GM21381 (cell line): Measurements from ENCODE around the gene MTARC1.

ENCODE experiments used
- ATAC-seq: cut with Tn5 transposase; IDR thresholded peaks from one replicate; pipeline ENCODE4 v1.9.1; 2021; ENCODE audit warnings: mild to moderate bottlenecking, moderate library complexity; ENCODE audit not compliant: unreplicated experiment

The MTARC1 gene

DNA sequence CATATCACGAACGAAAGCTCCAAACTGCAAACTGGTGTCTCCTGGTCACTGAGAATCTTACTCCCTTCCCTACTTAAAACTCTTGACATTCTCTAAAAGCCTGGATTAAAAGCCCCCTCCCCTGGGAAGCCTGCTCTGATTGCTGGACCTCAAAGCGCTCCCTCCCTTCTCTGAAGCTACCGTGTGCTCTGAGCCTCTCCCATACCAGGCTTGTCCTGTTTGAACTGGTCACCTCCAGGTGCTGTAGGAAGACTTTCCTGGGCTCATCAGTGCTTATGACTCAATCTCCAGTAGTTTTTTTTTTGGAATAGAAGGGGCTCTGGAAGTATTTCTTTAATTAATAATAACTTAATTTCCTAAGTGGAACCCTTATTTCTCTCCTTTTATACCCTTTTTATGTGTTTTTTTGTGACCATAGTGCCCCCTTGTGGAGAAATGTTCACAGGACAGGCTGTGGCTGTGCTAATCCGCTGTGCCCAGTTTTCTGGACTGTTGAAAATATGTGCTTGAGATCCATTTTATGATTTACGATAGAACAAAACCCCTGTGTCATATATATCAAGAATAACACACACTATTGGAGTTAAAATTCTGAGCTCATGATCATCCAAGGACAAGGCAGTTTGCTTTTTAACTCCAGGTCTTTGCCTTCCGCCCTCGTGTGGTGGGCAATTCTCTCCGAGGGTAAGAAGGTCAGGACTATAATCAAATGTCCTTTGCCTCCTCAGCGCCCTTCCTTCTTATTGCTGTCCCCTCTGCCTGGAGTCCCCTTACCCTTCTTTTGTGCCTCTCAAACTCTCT is 16.9 kb downstream of the MTARC1 start:
- ATAC-seq = no peak

DNA sequence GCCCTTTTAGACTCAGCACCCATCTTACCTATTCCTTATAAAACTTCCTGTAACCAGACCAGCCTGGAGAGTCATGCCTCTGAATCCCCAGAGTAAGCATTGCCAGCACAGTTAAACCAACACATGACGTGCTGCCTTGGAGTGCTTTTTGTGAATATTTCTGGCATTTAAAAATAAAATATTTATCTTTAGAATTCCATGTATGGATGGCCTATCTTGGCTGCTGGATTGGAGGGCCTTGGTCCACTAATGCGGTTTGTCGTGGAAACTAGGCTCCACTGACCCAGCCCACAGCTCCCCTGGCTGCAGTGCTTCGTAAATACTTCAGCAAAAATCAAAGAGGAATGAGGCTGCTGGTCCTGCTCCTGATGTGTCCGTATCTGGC is 17.5 kb downstream of the MTARC1 start:
- ATAC-seq = no peak

DNA sequence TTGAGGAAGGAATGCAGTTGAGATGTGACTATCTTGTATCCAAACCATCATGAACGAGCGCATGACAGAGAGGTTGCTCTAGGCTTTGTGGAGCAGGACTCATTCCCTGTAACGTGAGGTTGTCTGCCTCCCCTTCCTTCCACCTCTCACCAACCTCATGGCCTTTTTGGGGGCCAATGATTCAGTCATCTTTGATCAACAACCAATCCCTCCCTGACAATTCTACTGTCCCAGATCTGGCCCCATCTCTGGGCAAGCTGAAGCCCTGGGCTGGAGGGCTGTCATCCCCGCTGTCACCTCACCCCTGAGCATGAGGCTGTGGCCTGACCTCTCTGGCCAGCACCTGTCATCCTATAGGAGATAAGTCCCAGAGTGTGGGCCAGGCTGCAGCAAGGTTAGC is 19.7 kb downstream of the MTARC1 start:
- ATAC-seq = no peak

DNA sequence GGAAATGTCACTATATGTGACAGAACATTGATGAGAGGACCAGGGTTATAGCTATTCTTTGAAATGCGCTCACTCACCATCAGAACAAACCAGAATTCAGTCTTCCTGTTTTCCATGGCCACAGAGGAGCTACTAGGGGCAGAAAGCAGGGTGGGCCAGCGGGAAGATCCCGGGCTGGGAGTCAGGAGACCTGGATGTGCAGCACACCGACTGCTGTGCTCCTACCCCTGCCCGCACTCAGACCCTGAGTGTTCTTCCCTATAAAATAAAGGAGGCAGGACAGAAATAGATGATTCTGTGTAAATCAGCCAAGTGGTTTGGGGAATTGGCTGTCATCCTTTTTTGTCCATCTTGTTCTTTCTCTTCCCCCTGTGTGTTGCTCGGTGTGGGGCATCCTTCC is 21.0 kb downstream of the MTARC1 start:
- no peak for ATAC-seq

DNA sequence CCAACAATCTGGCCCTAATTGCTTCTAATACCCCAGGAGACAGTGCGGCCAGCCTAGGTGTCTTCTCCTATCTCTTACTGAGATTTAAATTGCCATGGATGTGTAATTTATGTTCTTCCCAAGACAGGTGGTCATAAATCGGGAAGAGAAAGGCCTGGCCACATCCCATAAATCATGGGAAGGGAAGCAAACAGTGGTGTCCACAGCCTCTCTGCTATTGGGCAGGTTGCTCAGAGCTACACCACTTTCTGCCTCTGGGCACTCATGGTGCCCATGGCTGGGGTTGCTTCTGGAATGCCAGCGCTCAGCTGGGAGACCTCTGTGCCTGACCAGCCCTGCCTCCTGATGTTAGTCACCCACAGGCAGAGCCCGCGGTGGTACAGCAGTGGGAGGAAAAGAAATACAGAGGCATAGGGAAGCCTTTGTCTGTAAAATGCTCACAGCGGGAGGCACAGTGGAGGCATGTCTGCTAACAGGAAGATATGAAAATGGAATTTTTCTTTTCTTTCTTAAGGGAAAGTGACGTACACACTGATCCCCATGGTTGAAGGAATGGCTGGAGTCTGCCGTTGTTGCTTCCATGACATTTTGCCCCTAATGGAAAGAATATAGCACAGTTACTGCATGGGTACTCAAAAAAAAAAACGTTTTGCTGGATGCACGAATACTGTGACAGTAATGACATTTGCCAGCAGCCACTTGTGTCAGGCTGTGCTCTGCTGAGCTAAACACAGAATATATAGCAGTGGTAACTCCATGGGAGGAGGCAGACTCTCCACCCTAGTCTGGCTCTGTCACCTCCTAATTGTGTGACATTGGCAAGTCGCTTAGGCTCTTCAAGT is 21.9 kb downstream of the MTARC1 start:
- ATAC-seq = no peak

DNA sequence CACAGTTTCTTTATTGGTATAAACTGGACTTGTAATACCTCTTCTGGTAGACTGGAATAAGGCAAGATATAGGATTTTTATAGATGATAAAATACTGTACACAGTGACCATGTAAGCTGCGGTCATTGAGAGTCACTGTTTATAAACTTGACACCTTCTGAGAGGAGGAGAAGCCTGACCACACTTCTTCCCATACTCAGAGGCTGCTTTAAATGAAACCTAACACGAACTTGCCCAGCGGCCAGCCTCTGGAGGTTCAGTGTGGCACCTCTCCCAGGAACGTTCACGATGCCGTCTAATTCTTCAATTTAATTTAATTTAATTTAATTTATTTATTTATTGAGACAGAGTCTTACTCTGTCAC is 22.5 kb downstream of the MTARC1 start:
- ATAC-seq = no peak

DNA sequence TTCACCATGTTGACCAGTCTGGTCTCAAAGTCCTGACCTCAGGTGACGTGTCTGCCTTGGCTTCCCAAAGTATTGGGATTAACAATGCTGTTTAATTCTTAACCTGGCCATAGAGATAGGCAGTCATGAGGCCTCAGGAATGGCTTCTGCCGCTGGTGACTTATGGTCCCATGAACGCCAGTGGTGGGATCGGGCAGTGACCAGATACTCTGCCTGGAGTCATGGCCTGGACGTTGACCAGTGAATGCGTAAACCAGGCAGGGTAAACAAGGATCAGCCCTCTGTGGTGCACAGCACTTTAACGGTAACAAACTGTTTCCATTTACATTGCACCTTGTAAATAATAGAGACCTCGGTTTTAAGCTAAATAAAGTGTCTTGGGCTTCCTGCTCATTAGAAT is 23.0 kb downstream of the MTARC1 start:
- no peak for ATAC-seq

DNA sequence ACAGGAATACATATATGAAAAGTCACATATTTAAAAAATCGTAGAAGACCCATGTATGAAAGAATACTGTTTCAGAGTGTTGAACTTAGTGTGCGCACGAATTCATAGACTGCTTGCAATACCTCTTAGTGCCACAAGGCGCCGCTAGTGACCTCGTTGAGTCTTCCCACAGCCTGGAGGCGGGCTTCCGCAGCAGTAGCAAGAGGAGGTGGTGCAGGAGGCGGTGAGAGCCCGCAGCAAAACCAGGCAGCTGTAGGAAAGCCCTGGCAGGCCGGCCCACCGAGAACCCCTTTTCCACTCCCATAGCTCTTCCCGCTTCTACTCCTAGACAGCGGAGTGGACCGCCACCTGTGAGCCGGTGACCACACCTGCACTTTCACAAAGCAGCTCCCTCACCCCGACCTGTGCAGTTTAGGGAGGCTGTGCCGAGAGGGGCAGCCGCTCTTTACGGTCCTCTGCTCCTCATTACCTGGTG is 23.5 kb downstream of the MTARC1 start:
- peak; percentile 95 for ATAC-seq

DNA sequence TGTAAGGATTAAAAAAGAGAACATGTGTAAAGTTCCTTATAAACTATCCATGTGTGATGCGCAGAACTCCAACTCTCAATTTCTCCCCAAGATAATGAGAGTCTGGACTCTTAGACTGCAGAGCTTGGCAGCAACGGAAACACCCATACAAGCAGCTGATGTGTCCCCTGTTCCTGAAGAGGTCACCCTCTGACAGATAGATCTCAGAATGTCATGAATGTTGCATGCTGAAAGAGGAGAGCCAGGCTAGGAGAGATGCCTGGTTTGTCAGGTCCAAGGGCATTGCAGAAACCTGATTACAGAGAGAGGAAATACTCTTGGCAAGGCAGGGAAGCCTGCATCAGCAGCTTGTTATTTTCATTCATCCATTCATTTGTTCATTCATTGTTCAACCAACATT is 24.2 kb downstream of the MTARC1 start:
- ATAC-seq = no peak

DNA sequence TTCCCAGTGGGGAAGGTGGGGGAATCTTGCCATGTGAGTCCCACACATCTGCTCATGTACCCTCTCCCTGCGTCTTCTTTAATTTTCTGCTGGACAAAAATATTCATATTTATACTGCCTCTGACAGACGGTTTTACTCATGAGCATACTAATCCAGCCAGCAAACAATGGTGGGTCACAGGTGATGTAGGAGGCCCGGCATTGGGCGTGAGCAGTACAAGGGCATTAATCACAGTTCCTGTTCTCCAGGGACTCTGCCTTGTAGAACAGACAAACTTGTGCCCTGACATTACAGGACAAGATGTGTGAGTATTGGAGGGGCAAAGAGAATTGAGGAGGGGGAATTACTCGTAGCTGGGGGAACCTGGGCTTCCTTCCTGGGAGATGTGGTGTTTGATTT is 25.0 kb downstream of the MTARC1 start:
- no peak for ATAC-seq

DNA sequence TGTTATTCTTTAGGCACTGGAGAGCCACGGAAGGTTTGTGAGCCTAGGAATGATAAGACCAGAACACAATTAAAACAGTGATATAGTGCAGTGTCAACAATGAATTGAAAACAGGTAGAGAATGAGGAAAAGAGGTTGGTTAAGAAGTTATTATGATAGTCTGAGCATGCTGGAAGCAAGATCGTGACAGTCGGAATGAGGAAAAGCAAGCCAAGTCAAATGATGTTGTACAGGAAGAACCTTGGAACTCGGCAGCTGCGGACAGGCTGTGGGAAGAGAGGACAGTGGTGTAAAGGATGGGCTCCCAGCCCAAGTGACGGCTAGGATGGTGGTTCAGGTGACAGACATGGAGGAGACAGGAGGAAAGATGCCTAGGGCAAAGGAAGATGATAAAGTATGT is 25.6 kb downstream of the MTARC1 start:
- no peak for ATAC-seq

DNA sequence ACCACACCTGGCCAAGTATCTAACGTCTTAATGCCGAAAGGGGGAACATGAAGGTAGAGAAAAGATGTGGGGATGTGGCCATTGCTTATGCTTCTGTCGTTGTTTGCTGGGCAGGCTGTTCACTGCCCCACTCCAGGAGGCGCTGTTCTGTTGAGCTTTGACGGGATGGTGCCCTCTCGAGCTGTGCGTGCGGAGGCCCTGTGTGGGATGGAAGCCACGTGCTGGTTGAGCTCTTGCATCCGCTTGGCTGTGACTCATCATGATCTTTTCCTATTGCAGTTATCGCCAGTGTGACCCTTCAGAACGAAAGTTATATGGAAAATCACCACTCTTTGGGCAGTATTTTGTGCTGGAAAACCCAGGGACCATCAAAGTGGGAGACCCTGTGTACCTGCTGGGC is 26.3 kb downstream of the MTARC1 start:
- ATAC-seq = no peak

DNA sequence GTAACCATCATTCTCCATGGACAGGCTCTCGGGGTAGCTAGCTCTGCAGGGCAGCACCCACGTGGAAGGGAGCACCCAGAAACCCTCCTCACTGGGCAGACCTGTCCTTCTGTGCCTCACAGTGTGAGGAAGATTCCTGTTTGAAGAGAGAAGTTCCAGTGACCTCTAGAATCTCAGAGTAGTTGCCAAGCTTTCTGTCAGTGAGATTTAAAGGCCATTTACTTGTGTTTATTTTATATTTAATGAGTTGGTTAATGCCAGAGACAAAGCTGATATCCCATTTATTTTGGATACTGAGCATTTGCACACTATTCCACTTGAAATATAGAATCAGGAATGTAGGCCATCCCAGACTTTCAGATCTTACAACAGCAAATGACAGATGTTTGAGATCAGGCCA is 28.7 kb downstream of the MTARC1 start:
- ATAC-seq = no peak

DNA sequence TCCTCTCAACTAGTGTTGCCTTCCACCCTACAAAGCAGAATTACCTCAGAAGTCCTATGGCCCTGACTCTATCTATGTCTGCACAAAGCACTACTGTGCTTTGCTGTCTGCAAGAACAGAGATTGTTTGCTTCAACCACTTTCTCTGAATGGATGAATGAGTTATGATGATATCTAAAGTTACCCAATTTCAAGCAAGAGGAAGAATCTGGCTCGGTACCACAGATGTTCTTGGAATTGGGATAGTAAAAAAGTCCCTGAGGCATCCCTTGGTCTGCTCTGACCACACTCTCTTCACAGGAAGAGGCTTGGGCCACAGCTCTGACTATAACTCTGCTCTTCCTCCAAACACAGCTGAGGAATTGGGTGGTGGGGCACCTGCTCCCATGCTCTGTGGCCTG is 31.2 kb downstream of the MTARC1 start:
- no peak for ATAC-seq

DNA sequence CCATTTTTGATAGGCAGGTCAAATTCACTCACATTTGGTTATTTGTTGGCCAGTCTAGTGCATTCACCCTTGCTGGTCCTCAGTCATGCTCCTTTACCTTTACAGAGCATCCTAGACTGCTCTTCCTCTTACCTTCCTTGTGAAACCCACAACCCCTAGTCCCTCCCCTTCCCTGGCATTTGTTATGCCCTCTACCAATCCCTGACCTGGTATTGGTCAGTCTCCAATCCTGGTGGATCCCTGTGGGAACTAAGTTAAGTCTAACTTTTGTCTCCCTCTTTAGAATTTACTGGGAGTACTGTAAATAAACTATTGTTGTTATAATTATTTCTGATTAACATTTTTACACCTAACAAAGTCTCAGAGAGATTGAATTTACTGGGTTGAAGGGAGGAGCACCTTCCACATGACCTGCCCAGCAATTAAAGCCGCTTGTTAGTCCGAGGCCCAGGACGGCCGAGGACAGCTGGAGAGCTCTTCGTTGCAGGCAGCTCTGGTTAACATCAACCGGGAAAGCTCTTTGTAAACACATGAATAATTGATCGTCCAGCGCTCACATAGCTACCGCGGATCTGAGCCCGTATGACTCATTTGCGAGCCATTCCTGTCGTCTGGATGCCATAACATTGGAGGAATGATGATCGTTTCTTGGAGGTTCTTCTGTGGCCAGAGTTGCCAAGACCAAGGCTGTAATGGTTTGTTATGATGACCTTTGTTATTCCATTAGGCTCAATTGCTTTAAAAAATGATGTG is 31.9 kb downstream of the MTARC1 start:
- ATAC-seq = no peak

DNA sequence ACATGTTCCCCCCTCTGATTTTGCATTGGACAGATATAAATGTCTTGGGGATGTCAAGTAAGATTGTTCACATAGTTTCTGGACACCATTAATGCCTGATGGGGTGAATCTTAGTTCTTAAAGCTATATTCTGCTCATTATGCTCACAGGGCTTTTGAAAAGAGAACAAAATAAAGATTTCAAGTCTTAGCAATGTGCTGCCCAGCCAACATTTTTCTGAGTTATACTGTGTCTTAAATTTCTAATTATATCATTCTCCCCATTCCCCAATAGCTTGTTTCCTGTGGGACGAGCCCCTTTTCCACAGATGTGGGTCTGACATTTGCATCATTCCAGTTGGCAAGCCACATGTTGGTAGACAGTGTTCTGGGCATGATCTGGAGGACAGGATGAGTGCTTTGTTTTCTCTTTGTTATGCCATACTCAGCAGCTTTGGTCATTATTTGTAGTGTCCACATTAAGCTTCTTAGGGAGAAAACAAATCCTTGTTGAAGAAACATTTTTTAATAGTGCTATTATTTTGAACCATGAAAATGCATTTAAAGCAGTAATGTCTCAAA is 32.8 kb downstream of the MTARC1 start:
- no peak for ATAC-seq

DNA sequence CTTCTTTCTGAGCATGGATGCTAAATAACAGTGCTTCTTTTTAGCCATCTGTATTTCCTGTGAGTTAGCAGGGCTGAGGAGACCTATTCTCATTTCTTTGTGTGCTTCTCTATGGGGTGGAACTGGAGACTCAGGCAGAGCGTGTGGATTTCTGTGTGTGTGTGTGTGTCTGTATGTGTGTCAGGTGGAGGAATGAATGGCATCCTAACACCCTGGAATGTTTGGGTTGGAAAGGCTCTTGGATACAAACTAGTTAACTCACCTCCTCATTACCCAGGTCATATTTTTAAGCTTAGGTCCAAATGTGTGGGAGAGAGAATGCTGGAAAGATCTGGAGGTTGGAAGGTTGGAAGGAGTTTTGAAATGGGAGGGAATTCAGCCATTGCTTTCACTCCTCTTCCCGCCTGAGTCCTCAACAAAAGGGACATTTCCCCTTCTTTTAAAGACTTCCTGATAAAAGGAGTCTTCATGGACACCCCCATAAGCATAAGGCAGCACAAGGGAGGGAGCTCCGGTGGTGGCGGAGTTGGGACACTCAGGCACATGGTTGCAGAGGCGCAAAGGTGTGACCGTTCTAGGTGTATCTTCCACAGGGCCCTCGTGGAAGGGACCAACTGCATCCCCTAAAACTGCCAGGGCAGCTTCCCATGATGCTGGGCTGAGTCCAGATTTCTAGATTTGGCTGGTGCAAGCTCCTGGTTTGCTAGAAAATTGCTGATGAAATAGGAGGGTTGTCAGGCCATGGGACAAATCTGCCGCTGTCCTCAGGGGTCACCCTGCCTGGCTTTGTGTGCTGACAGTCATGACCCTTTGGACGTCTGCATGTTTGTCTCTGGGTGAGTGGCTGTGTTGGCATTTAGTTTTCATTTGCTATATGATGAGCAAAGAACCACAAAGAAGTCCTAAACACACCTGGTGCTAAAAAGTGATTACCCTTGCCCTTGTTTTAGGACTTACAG is 37.6 kb downstream of the MTARC1 start:
- no peak for ATAC-seq

DNA sequence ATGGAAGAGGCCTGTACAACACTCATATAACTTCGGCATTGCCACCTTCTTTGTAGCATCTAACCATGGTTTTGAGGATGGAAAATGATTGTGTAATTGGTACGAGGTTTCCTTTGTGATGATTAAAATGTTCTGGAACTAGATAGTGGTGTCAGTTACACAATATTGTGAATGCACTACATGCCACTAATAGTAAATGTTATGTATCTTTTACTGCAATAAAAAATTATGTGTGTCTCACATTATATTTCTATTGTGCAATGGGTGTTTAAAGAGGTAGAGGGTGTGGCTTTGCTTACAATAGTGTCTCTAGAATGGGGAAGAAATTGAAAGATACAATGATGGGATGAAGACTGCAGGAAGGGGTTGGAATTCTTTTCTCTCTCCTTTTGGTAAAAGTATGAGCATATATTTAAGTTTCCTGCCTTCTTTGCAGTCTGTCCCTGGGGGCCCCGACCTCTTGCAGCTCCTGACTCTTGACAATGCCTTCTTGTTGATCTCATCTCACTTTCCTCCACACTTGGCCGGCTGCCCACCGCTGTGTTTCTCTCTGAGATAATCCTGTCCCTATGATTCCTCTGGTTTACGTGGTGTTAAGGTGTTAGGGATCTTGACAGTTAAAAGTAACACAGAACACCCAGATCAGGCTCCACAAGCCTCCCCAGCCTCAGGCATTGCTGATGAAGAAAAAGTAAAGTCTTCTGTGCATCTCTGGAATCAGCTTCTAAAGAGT is 39.3 kb downstream of the MTARC1 start:
- ATAC-seq = no peak

DNA sequence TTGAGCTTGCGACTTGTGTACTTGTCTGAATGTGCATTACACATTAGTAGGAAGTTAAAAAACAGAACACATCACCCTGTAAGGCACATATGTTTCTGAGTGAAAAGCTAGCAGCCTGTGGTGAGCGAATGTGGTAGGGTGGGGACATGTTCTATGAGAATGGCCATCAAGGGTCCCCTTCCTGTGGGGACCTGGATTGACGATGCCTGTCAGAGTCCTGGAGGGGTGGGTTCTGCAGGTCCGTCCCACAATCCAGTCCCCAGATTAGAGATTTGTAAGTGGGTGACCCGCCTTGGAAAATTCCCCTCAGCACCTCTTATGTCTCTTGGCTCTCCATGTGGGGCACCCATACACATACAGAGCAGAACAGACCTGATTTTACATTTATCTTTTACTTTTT is 40.0 kb downstream of the MTARC1 start:
- no peak for ATAC-seq
